Activated naive CD4-positive, alpha-beta T cell treated with anti-CD3 and anti-CD28 coated beads, Interleukin-2, amount 50 U/mL, for 72 hours (primary cell): Measurements from ENCODE around the gene EDIL3. TPM values are rescaled to one million over a fixed set of nuclear protein-coding genes. Genes with fewer than 3 reads are reported as not detected.

ENCODE experiments used
- ATAC-seq, 2 donors: fragments of 150-1000 bp; cut with Tn5 transposase; 2 replicates each; pipeline ENCODE4 v1.10.0; 2021; ENCODE audit warnings: mild to moderate bottlenecking in 2 of 2, moderate library complexity in 2 of 2
- DNase-seq, 2 donors: peaks; one replicate each; pipeline ENCODE4 v3.0.0; 2021 to 2022; ENCODE audit warnings: low spot score in 2 of 2
- H3K27ac Mint-ChIP-seq, 2 donors: one replicate each; pipeline ENCODE4 v1.8.0; 2022; ENCODE audit warnings: mild to moderate bottlenecking in 2 of 2, mixed read lengths in 2 of 2
- H3K36me3 Mint-ChIP-seq, 2 donors: one replicate each; pipeline ENCODE4 v1.8.0; 2022; ENCODE audit warnings: mixed read lengths in 2 of 2
- H3K9me3 Mint-ChIP-seq, 2 donors: one replicate each; pipeline ENCODE4 v1.8.0; 2022; ENCODE audit warnings: mixed read lengths in 2 of 2
- total RNA-seq, 2 donors: library from RNA; stranded (reverse); gene quantifications; one replicate each; pipeline ENCODE4 v1.2.3, GENCODE V29; 2022

EDIL3 gene
- total RNA-seq, 2 donors from 2014 or later, result not detected

DNA sequence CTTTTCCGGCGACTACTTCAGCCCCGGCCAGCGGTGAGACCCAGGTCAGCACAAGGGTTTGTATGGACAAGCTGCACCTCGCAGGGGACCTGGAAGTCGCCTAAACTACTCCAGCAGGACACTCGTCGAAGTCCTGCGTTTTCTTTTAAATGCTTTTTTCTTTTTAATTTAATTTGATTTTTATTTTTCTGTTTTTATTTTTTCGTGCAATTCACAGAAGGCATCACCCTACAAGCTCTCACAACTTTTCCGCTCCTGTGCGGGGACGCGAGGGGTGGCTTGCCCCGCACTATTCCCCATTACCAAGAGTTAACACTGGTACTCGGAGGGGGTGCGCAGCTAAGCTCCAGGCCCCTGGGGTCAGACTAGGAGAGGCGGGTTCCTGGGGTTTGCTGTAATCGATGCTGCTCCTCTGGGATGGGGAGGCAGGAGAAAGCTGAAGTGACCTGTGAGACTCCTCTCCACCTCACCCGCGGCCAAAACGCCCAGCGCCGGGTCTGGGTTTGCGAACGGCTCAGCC lies 1.3 kb downstream of the EDIL3 start:
- Mint-ChIP-seq H3K36me3 (peaks cover 7 to 25% of the 10 kb centered on the region in 2 donors), H3K27ac (no peak overlapping the region), H3K9me3 (peaks cover 0 to 3% of the 10 kb centered on the region in 2 donors)
- ATAC-seq (no peak), DNase-seq (peak in 1 of 2 donors; percentile 1)

- peak in 1 of 2 donors; percentile 49 for ATAC-seq
- H3K27ac Mint-ChIP-seq, result no peak overlapping the region
- peaks cover 0 to 3% of the 10 kb centered on the region in 2 donors for H3K9me3 Mint-ChIP-seq
- H3K36me3 Mint-ChIP-seq, result peaks cover 7 to 25% of the 10 kb centered on the region in 2 donors
- DNase-seq, result no peak
Measured at GRCh38 chr5:84382363-84383295, 2.1 kb downstream of the EDIL3 start.

DNA sequence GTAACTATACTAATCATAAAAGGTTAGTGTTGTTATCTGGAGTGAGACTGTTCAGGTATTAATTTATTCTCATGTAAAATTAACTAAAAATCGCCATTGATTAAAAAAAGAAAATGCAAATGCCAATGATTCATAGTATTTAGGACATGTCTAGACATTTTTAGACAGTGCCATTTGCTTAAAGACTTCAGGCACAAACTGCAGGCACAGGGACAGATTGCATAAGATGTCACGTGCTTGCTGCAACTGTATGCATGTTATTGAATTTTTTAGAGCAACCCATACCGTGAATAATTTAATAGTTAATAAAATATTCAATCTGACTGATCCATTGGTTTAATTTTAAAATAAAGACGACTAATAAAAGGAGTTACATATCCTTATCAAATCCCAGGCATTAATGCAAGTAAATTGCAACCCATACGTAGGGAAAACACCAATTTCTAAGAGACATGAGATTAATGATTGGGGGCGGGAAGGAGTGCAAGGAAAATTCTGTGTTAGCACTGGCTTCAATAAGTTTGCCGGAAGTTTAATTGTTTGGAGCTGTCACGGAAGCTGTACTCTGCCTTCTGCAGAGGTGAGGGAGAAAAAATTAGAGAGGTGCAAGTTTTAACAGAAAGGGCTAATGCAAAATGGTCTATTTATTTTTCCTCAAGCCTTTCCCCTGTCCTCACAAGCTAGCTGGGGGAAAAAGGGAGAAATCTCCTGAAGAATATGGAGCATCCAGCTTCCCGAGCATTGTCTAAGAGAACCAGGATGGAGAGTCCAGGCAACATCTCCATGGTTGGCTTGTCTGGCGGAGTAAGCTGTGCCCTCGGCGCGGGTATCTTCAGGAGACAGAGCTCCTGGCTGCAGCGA lies 2.9 kb downstream of the EDIL3 start:
- no peak overlapping the region for H3K27ac Mint-ChIP-seq
- peaks cover 0 to 3% of the 10 kb centered on the region in 2 donors for H3K9me3 Mint-ChIP-seq
- peaks cover 7 to 25% of the 10 kb centered on the region in 2 donors for H3K36me3 Mint-ChIP-seq
- ATAC-seq (no peak), DNase-seq (no peak)

GRCh38 chr5:84379749-84380148 lies 4.9 kb downstream of the EDIL3 start:
- Mint-ChIP-seq H3K9me3 (peaks cover 0 to 3% of the 10 kb centered on the region in 2 donors), H3K36me3 (peaks cover 7 to 14% of the 10 kb centered on the region in 2 donors), H3K27ac (no peak overlapping the region)
- no peak for DNase-seq
- no peak for ATAC-seq

- DNase-seq, result no peak
- no peak for ATAC-seq
- H3K36me3 Mint-ChIP-seq, result peaks cover 7 to 10% of the 10 kb centered on the region in 2 donors
- H3K27ac Mint-ChIP-seq, result no peak overlapping the region
- peaks cover 0 to 3% of the 10 kb centered on the region in 2 donors for H3K9me3 Mint-ChIP-seq
Measured at GRCh38 chr5:84378961-84379360, 5.7 kb downstream of the EDIL3 start.

DNA sequence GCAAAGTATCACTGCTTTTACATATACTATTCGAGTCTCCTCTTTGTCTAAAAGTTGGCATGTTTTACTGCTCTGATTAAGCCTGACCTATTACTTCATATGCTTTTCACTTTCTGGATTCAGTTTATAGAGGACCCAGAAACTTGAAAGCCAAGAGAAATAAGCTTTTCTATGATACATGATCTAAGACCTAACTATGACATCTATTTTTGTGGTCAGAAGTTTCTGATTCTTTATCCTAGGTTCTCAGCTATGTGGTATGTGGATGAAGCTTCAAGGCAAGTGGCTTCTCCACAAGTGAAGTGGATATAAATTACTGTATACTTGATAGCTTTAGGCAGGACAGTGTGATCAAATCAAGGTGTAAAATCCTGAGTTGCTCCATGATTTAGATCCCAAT lies 6.3 kb downstream of the EDIL3 start:
- H3K27ac Mint-ChIP-seq, result no peak overlapping the region
- DNase-seq (no peak), ATAC-seq (no peak)
- H3K9me3 Mint-ChIP-seq, result peaks cover 2 to 9% of the 10 kb centered on the region in 2 donors
- H3K36me3 Mint-ChIP-seq, result peaks cover 7 to 9% of the 10 kb centered on the region in 2 donors

DNA sequence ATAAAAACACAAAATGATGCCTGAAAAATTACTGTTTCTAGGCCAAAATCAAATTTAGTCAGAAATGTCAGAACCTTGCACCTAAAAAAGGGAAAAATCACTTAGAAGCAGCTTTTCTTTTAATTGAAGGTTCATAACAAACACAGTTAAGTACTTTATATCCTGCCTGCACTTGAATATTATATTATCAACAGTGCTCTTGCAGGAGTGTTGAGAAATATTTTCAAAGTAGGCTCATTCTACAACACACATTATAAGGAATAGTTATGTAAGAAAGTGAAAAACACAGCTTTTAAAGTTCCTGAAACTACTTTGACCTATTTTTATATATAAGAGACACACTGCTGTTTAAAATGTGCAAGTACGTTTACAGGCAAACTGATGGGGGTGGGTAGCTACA lies 8.3 kb downstream of the EDIL3 start:
- no peaks in the 10 kb centered on the region for H3K36me3 Mint-ChIP-seq
- H3K27ac Mint-ChIP-seq, result no peak overlapping the region
- H3K9me3 Mint-ChIP-seq, result peaks cover 5 to 10% of the 10 kb centered on the region in 2 donors
- no peak for ATAC-seq
- no peak for DNase-seq

DNA sequence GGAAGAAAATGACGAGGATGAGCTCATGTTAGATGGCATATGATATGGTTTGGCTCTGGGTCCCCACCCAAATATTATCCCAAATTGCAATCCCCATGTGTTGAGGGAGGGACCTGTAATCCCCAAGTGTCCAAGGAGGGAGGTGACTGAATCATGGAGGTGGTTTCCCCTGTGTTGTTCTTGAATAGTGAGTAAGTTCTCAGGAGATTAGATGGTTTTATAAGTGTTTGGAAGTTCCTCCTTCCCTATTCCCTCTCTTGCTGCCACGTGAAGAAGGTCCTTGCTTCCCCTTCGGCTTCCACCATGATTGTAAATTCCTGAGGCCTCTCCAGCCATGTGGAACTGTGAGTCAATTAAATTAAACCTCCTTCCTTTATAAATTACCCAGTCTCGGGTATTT lies 10.1 kb downstream of the EDIL3 start:
- ATAC-seq (no peak), DNase-seq (no peak)
- peaks cover 5 to 10% of the 10 kb centered on the region in 2 donors for H3K9me3 Mint-ChIP-seq
- no peaks in the 10 kb centered on the region for H3K36me3 Mint-ChIP-seq
- no peak overlapping the region for H3K27ac Mint-ChIP-seq

- ATAC-seq, result no peak
- no peak for DNase-seq
- no peak overlapping the region for H3K27ac Mint-ChIP-seq
- H3K36me3 Mint-ChIP-seq, result no peaks in the 10 kb centered on the region
- H3K9me3 Mint-ChIP-seq, result peaks cover 5 to 6% of the 10 kb centered on the region in 2 donors
Measured at GRCh38 chr5:84373506-84373905, 11.2 kb downstream of the EDIL3 start.

DNA sequence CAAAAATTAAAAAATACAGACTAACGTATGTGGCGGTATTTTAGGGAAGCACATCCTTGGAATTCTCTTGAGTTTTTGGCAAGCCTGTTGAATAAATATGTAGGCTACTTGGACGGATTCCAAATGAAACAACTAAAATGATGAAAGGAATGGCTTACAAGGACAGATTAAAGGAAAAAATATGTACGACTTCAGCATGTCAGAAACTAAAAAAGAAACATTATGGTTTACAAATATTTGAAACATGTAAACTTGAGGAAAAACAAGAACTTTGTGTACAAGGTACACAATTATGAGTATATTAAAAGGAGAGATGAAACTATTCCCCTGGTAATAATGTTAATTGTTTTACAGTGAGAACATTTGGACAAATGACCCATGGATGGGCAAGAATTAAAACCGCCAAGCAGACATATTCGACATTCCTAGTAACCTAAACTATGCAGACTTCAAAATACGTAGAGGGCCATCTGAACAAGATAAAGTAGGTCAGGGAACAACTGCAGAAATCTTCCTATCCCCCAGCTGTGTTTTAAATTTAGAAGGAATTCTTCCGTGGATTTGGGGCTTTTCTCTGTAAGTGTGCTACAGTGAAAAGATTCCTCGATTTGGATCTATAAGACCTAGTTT lies 12.5 kb downstream of the EDIL3 start:
- Mint-ChIP-seq H3K27ac (no peak overlapping the region), H3K36me3 (no peaks in the 10 kb centered on the region), H3K9me3 (peaks cover 6 to 12% of the 10 kb centered on the region in 2 donors)
- DNase-seq (no peak), ATAC-seq (no peak)

- no peaks in the 10 kb centered on the region for H3K36me3 Mint-ChIP-seq
- ATAC-seq (no peak), DNase-seq (no peak)
- H3K27ac Mint-ChIP-seq, result no peak overlapping the region
- H3K9me3 Mint-ChIP-seq, result peaks cover 6 to 12% of the 10 kb centered on the region in 2 donors
Measured at GRCh38 chr5:84370176-84370575, 14.5 kb downstream of the EDIL3 start.

GRCh38 chr5:84364043-84364442 lies 20.6 kb downstream of the EDIL3 start:
- ATAC-seq, result no peak
- peaks cover 3 to 11% of the 10 kb centered on the region in 2 donors for H3K9me3 Mint-ChIP-seq
- DNase-seq, result no peak
- H3K27ac Mint-ChIP-seq, result no peak overlapping the region
- no peaks in the 10 kb centered on the region for H3K36me3 Mint-ChIP-seq

- Mint-ChIP-seq H3K27ac (no peak overlapping the region), H3K36me3 (no peaks in the 10 kb centered on the region), H3K9me3 (peaks cover 3 to 5% of the 10 kb centered on the region in 2 donors)
- DNase-seq, result no peak
- ATAC-seq, result no peak
Measured at GRCh38 chr5:84362061-84362720, 22.5 kb downstream of the EDIL3 start.

- no peak overlapping the region for H3K27ac Mint-ChIP-seq
- peaks cover 4 to 5% of the 10 kb centered on the region in 2 donors for H3K9me3 Mint-ChIP-seq
- ATAC-seq, result no peak
Measured at GRCh38 chr5:84361572-84361971, 23.1 kb downstream of the EDIL3 start.

GRCh38 chr5:84360056-84360455 lies 24.6 kb downstream of the EDIL3 start:
- DNase-seq (no peak), ATAC-seq (no peak)
- Mint-ChIP-seq H3K36me3 (no peaks in the 10 kb centered on the region), H3K27ac (no peak overlapping the region), H3K9me3 (peaks cover 7 to 10% of the 10 kb centered on the region in 2 donors)

More at GRCh38 chr5:84361572-84361971, 23.1 kb downstream of the EDIL3 start:
- DNase-seq, result no peak
- no peaks in the 10 kb centered on the region for H3K36me3 Mint-ChIP-seq

DNA sequence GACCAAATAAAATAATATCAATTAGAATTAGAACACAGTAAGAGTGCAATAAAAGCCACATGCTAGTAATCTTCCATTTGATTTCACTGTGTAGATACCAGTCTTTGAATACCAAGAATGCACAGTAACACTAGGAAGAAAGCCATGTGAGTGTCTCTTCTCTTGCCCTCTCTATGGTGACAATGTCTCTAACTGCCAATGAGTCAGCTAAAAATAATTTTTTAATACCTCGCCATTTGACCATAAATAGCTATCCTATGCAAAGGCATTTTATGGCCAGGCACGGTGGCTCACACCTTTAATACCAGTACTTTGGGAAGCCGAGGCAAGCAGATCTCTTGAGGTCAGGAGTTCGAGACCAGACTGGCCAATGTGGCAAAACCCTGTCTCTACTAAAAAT lies 30.6 kb downstream of the EDIL3 start:
- Mint-ChIP-seq H3K9me3 (peaks cover 6 to 13% of the 10 kb centered on the region in 2 donors), H3K27ac (no peak overlapping the region), H3K36me3 (no peaks in the 10 kb centered on the region)
- ATAC-seq (no peak), DNase-seq (no peak)
